Keratinocyte (primary cell): ENCODE data around the gene FCRL3. TPM values are rescaled to one million over a fixed set of nuclear protein-coding genes. Genes with fewer than 3 reads are reported as not detected.

Experiments
- DNase-seq: peaks from one replicate; pipeline ENCODE4 v3.0.0-alpha.2; 2011; ENCODE audit warnings: low read depth, missing footprints, low spot score
- FAIRE-seq: peaks from 2 replicates; lab custom pipeline; 2011; peaks lifted over from hg19 to GRCh38; lab: Jason Lieb, UNC
- H2AFZ ChIP-seq: 2 replicates; pipeline ENCODE4 v1.6.0; 2012; ENCODE audit warnings: low read length, control low read depth, inconsistent platforms; ENCODE audit not compliant: control insufficient read depth
- H3K27ac ChIP-seq: 2 replicates; pipeline ENCODE4 v1.5.1; 2011; ENCODE audit warnings: low read length; ENCODE audit not compliant: control insufficient read depth, insufficient read depth
- H3K27me3 ChIP-seq: 3 replicates; pipeline ENCODE4 v1.6.0; 2011; ENCODE audit warnings: low read length; ENCODE audit not compliant: control insufficient read depth, insufficient read depth; ENCODE audit errors: extremely low read depth
- H3K36me3 ChIP-seq, 2 experiments: 2 replicates in 1 of 2; 3 replicates in 1 of 2; pipeline ENCODE4 v1.5.1; 2011; ENCODE audit warnings: low read length in 2 of 2, mild to moderate bottlenecking in 1 of 2; ENCODE audit not compliant: control insufficient read depth in 2 of 2, insufficient read depth in 2 of 2; ENCODE audit errors: extremely low read depth in 1 of 2
- H3K4me1 ChIP-seq: 3 replicates; pipeline ENCODE4 v1.5.1; 2011; ENCODE audit warnings: low read length; ENCODE audit not compliant: control insufficient read depth, insufficient read depth; ENCODE audit errors: extremely low read depth
- H3K4me2 ChIP-seq: 3 replicates; pipeline ENCODE4 v1.6.0; 2011; ENCODE audit warnings: low read depth, low read length; ENCODE audit not compliant: control insufficient read depth, insufficient read depth; ENCODE audit errors: extremely low read depth
- H3K4me3 ChIP-seq, 3 experiments: fragments of 200-600 bp in 1 of 3; sonication (generic) in 1 of 3; 2 replicates in 2 of 3; 3 replicates in 1 of 3; pipeline ENCODE4 v1.5.1; 2011 to 2016; ENCODE audit warnings: low read length in 3 of 3, mild to moderate bottlenecking in 3 of 3, control low read depth in 2 of 3, inconsistent platforms in 1 of 3, low read depth in 1 of 3, mixed read lengths in 1 of 3, mixed run types in 1 of 3, moderate library complexity in 1 of 3; ENCODE audit not compliant: control insufficient read depth in 2 of 3, insufficient read depth in 2 of 3; ENCODE audit errors: extremely low read depth in 1 of 3
- H3K79me2 ChIP-seq: 2 replicates; pipeline ENCODE4 v1.6.0; 2012; ENCODE audit warnings: low read length; ENCODE audit not compliant: control insufficient read depth, insufficient read depth
- H3K9ac ChIP-seq: 3 replicates; pipeline ENCODE4 v1.6.0; 2011; ENCODE audit warnings: low read length; ENCODE audit not compliant: control insufficient read depth, insufficient read depth; ENCODE audit errors: extremely low read depth
- H3K9me1 ChIP-seq: 3 replicates; pipeline ENCODE4 v1.6.0; 2011; ENCODE audit warnings: low read length; ENCODE audit not compliant: control insufficient read depth, insufficient read depth; ENCODE audit errors: extremely low read depth
- H3K9me3 ChIP-seq: 2 replicates; pipeline ENCODE4 v1.5.1; 2012; ENCODE audit warnings: low read depth, low read length; ENCODE audit not compliant: control insufficient read depth
- H4K20me1 ChIP-seq: 3 replicates; pipeline ENCODE4 v1.6.0; 2011; ENCODE audit warnings: low read length; ENCODE audit not compliant: control insufficient read depth, insufficient read depth; ENCODE audit errors: extremely low read depth
- EZH2 ChIP-seq: IDR thresholded peaks from one replicate; pipeline ENCODE4 v1.6.1; 2012; ENCODE audit warnings: inconsistent platforms, mild to moderate bottlenecking, low read length, moderate library complexity
- dilution Hi-C: fragments of 300-500 bp; cut with MboI; formaldehyde crosslinking; loops from one replicate; pipeline ENCODE4 v1.7.0; 2020; ENCODE audit warnings: low sequenced_read_pairs; ENCODE audit not compliant: extremely low pct_ligation_motif_present
- polyA plus RNA-seq, 5 experiments: library from polyadenylated mRNA; depleted of rRNA in 3 of 5; stranded (reverse) in 3 of 5; stranded (forward) in 1 of 5; unstranded in 1 of 5; fragments of >200 nt; gene quantifications; 1 replicate in 1 of 5; 2 replicates in 3 of 5; 3 replicates in 1 of 5; pipeline versions ENCODE4 v1.2.1 to v1.2.3, GENCODE V29; 2011 to 2012; ENCODE audit warnings: missing spikeins in 2 of 5, low read depth in 1 of 5, low replicate concordance in 1 of 5
- TF ChIP-seq, protein P1 (sequence below), 3 experiments: IDR thresholded peaks in 1 of 3; conservative IDR thresholded peaks in 1 of 3; optimal IDR thresholded peaks in 1 of 3; 2 replicates in 2 of 3; 3 replicates in 1 of 3; pipeline versions ENCODE3 to v1.5.1; 2011; ENCODE audit warnings: low read length in 3 of 3, mild to moderate bottlenecking in 3 of 3, moderate library complexity in 2 of 3, control low read depth in 1 of 3, inconsistent platforms in 1 of 3; ENCODE audit not compliant: insufficient read depth in 2 of 3; ENCODE audit errors: extremely low read depth in 1 of 3

Gene FCRL3
- polyA plus RNA-seq, 1 donor (not counting 4 experiments of a cell fraction or from before 2014, with no cell fraction given) = not detected

- no peaks in the 10 kb centered on the region for H3K36me3 ChIP-seq
- H2AFZ ChIP-seq = no peak overlapping the region
- H4K20me1 ChIP-seq = no peaks in the 10 kb centered on the region
- no peaks in the 10 kb centered on the region for H3K4me1 ChIP-seq
- H3K9me3 ChIP-seq = no peaks in the 10 kb centered on the region
- H3K79me2 ChIP-seq = no peaks in the 10 kb centered on the region
- no peak overlapping the region for H3K4me2 ChIP-seq
- H3K9me1 ChIP-seq = no peaks in the 10 kb centered on the region
- H3K27me3 ChIP-seq = no peaks in the 10 kb centered on the region
- dilution Hi-C loops = no loop called here
- DNase-seq (no peak), FAIRE-seq (no peak)
- no peak for TF ChIP-seq EZH2
- TF ChIP-seq, protein P1, sequence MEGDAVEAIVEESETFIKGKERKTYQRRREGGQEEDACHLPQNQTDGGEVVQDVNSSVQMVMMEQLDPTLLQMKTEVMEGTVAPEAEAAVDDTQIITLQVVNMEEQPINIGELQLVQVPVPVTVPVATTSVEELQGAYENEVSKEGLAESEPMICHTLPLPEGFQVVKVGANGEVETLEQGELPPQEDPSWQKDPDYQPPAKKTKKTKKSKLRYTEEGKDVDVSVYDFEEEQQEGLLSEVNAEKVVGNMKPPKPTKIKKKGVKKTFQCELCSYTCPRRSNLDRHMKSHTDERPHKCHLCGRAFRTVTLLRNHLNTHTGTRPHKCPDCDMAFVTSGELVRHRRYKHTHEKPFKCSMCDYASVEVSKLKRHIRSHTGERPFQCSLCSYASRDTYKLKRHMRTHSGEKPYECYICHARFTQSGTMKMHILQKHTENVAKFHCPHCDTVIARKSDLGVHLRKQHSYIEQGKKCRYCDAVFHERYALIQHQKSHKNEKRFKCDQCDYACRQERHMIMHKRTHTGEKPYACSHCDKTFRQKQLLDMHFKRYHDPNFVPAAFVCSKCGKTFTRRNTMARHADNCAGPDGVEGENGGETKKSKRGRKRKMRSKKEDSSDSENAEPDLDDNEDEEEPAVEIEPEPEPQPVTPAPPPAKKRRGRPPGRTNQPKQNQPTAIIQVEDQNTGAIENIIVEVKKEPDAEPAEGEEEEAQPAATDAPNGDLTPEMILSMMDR (optimal IDR thresholded peaks at IDR 0.05 in 1 of 3, IDR thresholded peaks at IDR 0.05 in 1 of 3, conservative IDR thresholded peaks at IDR 0.05 in 1 of 3; ENCODE audit: extremely low read depth in 1 of 3, insufficient read depth in 2 of 3, low read length in 3 of 3) = no peak
- H3K4me3 ChIP-seq = no peak overlapping the region
- H3K27ac ChIP-seq = no peak overlapping the region
- no peak overlapping the region for H3K9ac ChIP-seq
Observed at GRCh38 chr1:157639800-157640199, 60.8 kb downstream of the FCRL3 start.

GRCh38 chr1:157628773-157629172 lies 71.8 kb downstream of the FCRL3 start:
- dilution Hi-C loops = no loop called here
- Histone ChIP-seq H3K4me3 (no peak overlapping the region), H4K20me1 (no peaks in the 10 kb centered on the region), H2AFZ (no peak overlapping the region), H3K4me1 (no peaks in the 10 kb centered on the region), H3K27me3 (no peaks in the 10 kb centered on the region), H3K9me1 (no peaks in the 10 kb centered on the region), H3K27ac (no peak overlapping the region), H3K9ac (no peak overlapping the region), H3K36me3 (no peaks in the 10 kb centered on the region), H3K79me2 (no peaks in the 10 kb centered on the region), H3K4me2 (no peak overlapping the region), H3K9me3 (no peaks in the 10 kb centered on the region)
- no peak for FAIRE-seq
- TF ChIP-seq, protein P1 (optimal IDR thresholded peaks at IDR 0.05 in 1 of 3, IDR thresholded peaks at IDR 0.05 in 1 of 3, conservative IDR thresholded peaks at IDR 0.05 in 1 of 3; ENCODE audit: extremely low read depth in 1 of 3, insufficient read depth in 2 of 3, low read length in 3 of 3) = no peak
- TF ChIP-seq EZH2 = no peak
- no peak for DNase-seq

Other genes with a start within 250 kb of the FCRL3 start
- 0.03 TPM in 1 of 3 replicates, not detected in the others for gene FCRL5, start 148.3 kb downstream of the FCRL3 start, polyA plus RNA-seq
- not detected in 3 replicates for gene FCRL4, start 102.7 kb downstream of the FCRL3 start, polyA plus RNA-seq
- not detected in 3 replicates for gene FCRL2, start 76.4 kb upstream of the FCRL3 start, polyA plus RNA-seq
- not detected in 3 replicates for gene FCRL1, start 119.4 kb upstream of the FCRL3 start, polyA plus RNA-seq
- not detected in 3 replicates for gene CD5L, start 141.0 kb upstream of the FCRL3 start, polyA plus RNA-seq